Activated T-helper 1 cell treated with Interleukin-2 at 50 U/mL for 16 hours (primary cell): Measurements from ENCODE around the gene OSMR.

Experiments used
- DNase-seq: peaks from one replicate; pipeline ENCODE4 v3.0.0-alpha.2; 2020; ENCODE audit warnings: low read depth

Gene OSMR

GRCh38 chr5:38926121-38926520 is 80.3 kb downstream of the OSMR start:
- DNase-seq = no peak

GRCh38 chr5:38927470-38927869 is 81.7 kb downstream of the OSMR start:
- DNase-seq = no peak

- DNase-seq = no peak
Measured at GRCh38 chr5:38929838-38930237, 84.0 kb downstream of the OSMR start.

GRCh38 chr5:38931731-38932130 is 85.9 kb downstream of the OSMR start:
- no peak for DNase-seq

GRCh38 chr5:38932854-38933408 is 87.1 kb downstream of the OSMR start:
- DNase-seq = no peak

- DNase-seq = no peak
Measured at GRCh38 chr5:38935437-38935836, 89.6 kb downstream of the OSMR start.

- DNase-seq = no peak
Measured at GRCh38 chr5:38936269-38936668, 90.5 kb downstream of the OSMR start.

- DNase-seq = no peak
Measured at GRCh38 chr5:38938424-38938823, 92.6 kb downstream of the OSMR start.

GRCh38 chr5:38938973-38939372 is 93.2 kb downstream of the OSMR start:
- DNase-seq = no peak

GRCh38 chr5:38940230-38940858 is 94.5 kb downstream of the OSMR start:
- no peak for DNase-seq

- no peak for DNase-seq
Measured at GRCh38 chr5:38941912-38942311, 96.1 kb downstream of the OSMR start.

- no peak for DNase-seq
Measured at GRCh38 chr5:38944282-38944681, 98.5 kb downstream of the OSMR start.

GRCh38 chr5:38948501-38948900 is 102.7 kb downstream of the OSMR start:
- DNase-seq = no peak

- no peak for DNase-seq
Measured at GRCh38 chr5:38953426-38954012, 107.7 kb downstream of the OSMR start.

GRCh38 chr5:38961691-38962090 is 115.9 kb downstream of the OSMR start:
- no peak for DNase-seq

GRCh38 chr5:38968665-38969064 is 122.9 kb downstream of the OSMR start:
- no peak for DNase-seq

GRCh38 chr5:38978036-38978435 is 132.2 kb downstream of the OSMR start:
- no peak for DNase-seq

GRCh38 chr5:38979535-38979934 is 133.7 kb downstream of the OSMR start:
- DNase-seq = no peak
